Measurements from ENCODE around the gene PCNX2.
"Not testable (repeated sequence)": the region's sequence is repeated elsewhere in the genome, so short reads cannot be mapped to it uniquely, and the experiment has no call there.

Gene PCNX2

DNA sequence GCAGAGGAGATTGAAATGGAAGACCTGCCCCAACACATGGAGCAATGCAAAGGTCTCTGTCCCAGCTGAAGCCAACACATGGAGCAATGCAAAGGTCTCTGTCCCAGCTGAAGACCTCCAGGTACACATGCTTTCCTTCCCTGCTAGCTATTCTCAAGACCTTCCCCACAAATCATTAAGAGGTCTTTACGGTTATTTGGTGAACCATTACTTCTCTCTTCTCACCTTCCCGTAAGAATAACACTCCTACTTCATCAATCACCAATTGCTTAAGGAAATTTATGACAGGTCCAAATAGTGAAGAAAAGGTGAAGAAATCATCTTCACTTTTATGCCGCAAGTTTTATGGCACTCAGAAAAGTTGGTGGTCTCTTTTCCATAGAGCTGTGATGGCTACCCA lies 206.3 kb downstream of the PCNX2 start:
- no peak for TF ChIP-seq GATA1 (IDR thresholded peaks at IDR 0.05; ENCODE audit: low read depth, low read length)
- no peak for TF ChIP-seq POLR2A (IDR thresholded peaks at IDR 0.05; ENCODE audit: low read length)
- DNase-seq: no peak

DNA sequence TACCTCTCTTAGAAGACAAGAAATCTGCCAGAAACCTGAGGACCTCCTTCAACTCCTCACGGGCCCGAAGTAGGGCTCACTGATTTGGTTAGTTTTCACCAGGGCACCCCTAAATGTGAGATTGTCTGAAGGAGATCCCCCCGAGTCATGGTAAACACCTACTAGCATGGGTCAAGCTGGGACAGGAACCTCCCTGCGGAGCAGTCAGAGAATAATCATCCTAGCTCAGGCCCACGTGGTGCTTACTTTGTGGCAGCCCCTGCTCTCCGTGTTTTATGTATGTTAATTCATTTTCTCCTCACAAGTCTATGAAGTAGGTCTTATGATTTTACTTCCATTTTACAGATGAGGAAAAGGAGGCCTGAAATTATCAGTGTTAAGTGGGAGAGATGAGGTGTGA lies 206.9 kb downstream of the PCNX2 start:
- DNase-seq: no peak
- no peak for TF ChIP-seq GATA1 (IDR thresholded peaks at IDR 0.05; ENCODE audit: low read depth, low read length)
- TF ChIP-seq POLR2A (IDR thresholded peaks at IDR 0.05; ENCODE audit: low read length): no peak

DNA sequence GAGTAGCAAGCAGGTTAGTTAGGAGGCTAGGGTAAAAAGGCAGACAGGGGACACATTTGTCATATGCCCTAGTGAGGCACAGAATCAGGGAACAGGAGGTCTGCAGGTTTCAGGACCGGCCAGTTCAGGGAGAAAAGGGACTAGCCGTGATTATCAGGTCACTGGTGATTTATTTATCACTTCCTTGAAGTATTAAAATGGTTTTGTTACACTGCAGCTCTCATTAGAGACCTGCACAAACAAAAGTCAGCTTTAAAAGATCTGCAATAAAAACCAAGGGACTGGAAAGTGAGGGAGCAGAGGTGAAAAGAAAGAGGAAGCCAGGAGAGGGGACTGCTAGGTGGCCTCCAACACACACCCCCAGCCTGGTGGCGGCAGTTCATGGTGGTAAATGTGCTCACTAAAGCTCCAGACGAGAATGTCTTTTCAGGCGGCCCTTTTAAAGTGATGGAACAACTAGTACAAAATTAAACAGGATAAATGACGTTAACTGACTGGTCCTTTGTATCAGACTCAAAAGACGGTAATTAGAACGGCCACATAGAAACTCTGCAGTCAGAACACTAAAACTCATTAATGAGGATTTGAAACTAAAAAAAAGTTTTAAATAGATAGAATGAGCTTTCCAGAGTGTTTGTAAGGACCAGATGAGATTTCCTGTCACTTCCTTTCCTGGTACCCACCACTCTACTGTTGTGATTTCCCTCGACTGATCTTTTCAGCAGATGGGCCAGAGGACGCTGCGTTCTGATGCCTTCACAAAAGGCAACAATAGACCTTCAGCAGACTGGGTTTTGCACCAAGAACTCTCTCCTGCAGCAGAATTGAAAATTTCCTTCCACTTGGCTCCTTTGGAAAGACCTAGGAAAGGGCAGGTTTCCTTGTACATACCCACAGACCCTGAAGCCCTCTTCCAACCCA lies 208.3 kb downstream of the PCNX2 start:
- TF ChIP-seq POLR2A (IDR thresholded peaks at IDR 0.05; ENCODE audit: low read length) (no peak), GATA1 (IDR thresholded peaks at IDR 0.05; ENCODE audit: low read depth, low read length) (no peak)
- no peak for DNase-seq

DNA sequence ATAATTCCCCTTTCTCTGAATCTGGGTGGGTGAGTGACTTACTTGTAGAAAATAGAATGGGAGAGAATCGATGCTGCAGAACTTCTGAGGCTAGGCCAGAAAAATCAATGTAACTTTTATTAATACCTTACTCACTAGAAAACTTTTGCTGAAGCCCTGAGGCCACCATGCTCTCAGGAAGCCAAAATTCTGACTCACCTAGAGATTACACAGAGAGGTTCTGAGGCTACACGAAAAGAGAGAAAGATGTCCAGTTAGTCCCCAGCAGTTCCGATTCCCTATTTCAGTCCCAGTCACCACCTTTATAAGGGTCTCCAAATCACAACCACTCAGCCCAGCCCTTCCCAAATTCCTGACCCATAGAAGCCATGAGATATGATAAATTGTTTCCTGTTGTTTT lies 210.0 kb downstream of the PCNX2 start:
- TF ChIP-seq GATA1 (IDR thresholded peaks at IDR 0.05; ENCODE audit: low read depth, low read length): no peak
- TF ChIP-seq POLR2A (IDR thresholded peaks at IDR 0.05; ENCODE audit: low read length): no peak
- no peak for DNase-seq

DNA sequence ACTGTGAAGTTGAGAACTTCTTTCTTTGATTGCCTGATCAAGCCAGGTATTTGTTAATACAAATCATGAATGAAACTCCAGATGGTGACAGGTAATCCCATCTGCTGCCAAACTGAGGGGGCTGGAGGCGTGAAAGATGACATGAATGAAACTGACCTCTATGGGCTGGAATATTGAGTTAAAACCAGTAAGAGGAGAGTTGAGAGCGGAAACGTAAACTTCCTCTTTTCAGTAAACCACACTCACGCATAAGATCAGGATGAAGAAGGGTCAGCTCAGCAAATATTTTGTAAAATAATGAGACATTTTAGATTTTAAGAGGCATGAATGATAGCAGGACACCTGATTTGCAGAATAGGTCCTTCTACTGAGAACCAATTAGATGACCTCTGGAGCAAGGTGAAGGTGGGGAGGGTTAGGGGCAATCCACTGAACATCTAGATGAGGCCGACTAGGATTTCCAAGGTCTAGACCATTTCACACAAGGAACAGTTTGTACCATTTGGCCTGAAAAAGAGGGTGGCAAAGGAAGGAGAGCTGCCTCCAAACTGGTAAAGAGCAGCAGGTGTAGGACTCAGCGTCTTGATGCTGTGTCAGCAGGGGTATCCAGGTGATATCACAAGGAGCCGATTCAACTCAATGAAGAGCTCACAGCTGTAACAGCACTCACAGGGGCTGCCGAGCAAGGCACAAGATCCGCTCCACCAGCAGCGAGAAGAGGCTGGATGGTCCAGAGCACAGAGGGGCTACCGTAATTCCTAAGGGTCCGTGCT lies 212.6 kb downstream of the PCNX2 start:
- TF ChIP-seq GATA1 (IDR thresholded peaks at IDR 0.05; ENCODE audit: low read depth, low read length): no peak
- no peak for TF ChIP-seq POLR2A (IDR thresholded peaks at IDR 0.05; ENCODE audit: low read length)
- DNase-seq: no peak

DNA sequence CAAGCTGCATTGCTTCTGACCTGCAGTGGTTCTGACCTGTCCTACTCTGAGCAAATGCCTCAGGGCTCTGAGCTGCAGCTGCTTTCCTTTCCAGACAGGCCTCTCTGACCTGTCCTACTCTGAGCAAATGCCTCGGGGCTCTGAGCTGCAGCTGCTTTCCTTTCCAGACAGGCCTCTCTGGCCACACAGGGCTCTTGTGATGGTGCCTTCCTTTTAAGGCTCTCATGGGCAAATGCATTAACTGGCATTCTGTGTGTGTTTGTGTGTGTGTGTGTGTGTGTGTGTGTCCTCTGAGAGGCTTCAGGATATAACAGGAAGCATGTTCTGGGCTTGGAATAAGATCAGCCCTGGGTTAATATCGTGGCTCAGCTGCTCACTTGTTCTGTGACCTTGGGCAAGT lies 213.8 kb downstream of the PCNX2 start:
- TF ChIP-seq GATA1 (IDR thresholded peaks at IDR 0.05; ENCODE audit: low read depth, low read length) (no peak), POLR2A (IDR thresholded peaks at IDR 0.05; ENCODE audit: low read length) (no peak)
- no peak for DNase-seq

DNA sequence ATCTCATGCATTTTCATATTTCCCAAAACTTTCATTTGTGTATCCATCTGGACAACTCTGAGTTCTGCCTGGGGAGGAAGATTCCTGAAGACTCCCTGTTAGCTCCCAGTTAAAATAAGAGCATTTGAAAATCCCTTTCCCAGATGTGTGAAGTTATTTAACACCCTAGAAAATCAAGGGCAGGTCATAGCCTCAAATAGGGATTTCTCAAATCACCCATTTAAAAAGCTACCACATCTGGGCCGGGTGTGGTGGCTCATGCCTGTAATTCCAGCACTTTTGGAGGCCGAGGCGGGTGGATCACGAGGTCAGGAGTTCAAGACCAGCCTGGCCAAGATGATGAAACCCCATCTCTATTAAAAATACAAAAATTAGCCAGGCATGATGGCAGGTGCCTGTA lies 214.7 kb downstream of the PCNX2 start:
- not testable (repeated sequence) for DNase-seq

DNA sequence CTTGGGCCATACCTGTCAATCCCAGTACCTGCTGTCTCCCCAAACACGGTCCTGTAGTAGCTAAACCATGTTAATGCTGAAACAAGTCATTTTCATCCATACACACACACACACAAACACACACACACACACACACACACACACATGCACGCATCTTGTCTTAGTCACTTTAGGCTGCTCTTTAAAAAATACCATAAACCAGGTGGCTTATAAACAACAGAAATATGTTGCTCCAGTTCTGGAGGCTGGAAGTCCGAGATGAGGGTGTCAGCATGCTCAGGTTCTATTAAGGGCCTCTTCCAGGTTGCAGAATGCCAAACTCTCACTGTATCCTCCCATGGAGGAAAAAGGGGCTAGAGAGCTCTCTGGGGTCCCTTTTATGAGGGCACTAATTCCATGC lies 215.2 kb downstream of the PCNX2 start:
- TF ChIP-seq POLR2A (IDR thresholded peaks at IDR 0.05; ENCODE audit: low read length) (no peak), GATA1 (IDR thresholded peaks at IDR 0.05; ENCODE audit: low read depth, low read length) (no peak)
- no peak for DNase-seq

DNA sequence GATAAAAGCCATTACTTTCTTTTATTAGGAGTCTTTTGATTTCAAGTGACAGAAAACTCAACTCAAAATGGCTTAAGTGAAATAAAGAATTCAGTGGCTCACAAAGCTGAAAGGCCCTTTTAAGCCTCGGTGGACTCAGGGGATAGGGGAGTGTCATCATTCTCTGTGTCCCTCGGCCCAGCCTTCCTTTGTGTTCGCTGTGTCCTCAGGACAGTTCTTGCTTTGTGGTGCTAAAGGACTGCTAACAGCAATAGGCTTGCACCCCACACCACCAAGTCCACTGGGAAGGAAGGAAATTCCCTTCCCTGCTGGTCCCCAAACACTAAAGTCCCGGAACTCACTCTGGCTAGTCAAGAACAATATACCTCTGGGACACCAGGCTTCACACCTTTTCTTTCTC lies 216.0 kb downstream of the PCNX2 start:
- no peak for TF ChIP-seq POLR2A (IDR thresholded peaks at IDR 0.05; ENCODE audit: low read length)

DNA sequence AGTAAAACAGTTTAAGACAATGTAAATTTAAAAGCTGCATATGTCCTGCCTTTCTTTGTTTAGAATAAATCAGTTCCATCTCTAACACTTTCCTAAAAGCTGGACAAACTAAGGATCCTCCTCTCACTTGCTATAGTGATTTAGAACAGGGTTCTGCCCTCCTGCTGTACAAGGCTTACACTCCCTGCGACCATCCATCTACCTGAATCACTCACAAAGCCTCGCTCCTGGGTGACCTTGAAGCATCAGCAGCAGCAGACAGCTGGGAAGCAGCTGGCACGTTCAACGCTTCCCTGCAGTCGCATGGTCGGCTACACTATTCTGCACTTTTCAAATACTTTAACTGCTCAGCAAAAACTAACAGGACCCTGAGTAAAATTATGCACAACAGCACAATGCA lies 217.1 kb downstream of the PCNX2 start:
- TF ChIP-seq POLR2A (IDR thresholded peaks at IDR 0.05; ENCODE audit: low read length) (no peak), GATA1 (IDR thresholded peaks at IDR 0.05; ENCODE audit: low read depth, low read length) (no peak)

More for the DNA sequence above, 216.0 kb downstream of the PCNX2 start:
- DNase-seq: no peak

DNA sequence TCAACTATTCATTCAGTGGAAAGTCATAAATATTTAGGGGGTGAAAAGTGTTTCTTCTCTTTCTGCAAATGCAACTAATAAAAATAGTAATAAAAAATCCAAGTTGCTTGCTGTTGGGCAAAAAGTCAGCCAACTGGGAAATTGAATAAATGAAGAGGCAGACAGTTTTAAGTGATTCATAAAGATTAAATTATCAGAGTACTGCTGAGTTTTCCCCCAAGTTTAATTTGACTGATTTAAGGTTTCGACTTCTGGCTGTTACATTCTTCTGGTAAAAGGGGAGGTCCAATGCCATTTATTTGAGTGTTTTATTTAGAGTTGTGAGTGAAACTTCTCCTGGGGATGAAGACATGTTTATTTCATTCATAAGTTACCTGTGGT lies 219.6 kb downstream of the PCNX2 start:
- no peak for DNase-seq
- TF ChIP-seq GATA1 (IDR thresholded peaks at IDR 0.05; ENCODE audit: low read depth, low read length) (no peak), POLR2A (IDR thresholded peaks at IDR 0.05; ENCODE audit: low read length) (no peak)

More for the DNA sequence above, 217.1 kb downstream of the PCNX2 start:
- no peak for DNase-seq

DNA sequence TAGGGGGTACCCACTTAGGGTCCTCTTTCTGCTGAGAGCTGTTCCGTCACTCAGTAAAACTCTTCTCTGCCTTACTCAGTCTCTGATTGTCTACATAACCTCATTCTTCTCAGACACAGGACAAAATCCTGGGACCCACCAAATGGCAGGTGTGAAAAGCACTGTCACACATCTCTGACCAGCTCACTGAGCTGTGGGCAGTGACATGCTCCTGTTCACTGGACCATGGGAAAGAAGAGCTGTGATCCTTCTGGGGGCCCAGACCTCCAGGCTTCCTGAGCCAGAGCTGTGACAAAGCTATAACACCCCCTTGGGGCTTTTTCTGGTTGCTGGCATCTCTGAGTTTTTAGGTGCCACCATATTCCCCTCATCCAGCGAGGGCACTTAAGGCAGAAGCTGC lies 229.4 kb downstream of the PCNX2 start:
- TF ChIP-seq POLR2A (IDR thresholded peaks at IDR 0.05; ENCODE audit: low read length): no peak
- TF ChIP-seq GATA1 (IDR thresholded peaks at IDR 0.05; ENCODE audit: low read depth, low read length): no peak
- DNase-seq: no peak

DNA sequence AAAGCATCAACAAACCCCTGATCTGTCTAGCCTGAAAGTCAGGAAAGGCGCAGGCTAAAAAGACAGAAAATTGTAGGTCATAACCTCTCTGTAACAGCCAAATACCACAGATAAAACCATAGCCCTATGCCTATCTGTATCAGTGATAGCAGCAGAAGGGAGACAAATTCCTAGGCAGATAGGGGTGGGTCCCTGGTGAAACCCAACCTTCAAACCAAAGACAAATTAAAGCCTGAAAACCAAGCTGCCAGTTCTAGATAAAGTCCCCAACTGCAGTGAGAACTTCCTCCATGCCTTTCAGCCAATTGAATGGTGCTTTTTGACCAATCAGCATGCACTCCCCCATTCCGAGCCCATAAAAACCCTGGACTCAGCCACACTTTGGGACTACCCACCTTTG lies 229.8 kb downstream of the PCNX2 start:
- DNase-seq: peak in 1 of 2 experiments; percentile 52
- TF ChIP-seq GATA1 (IDR thresholded peaks at IDR 0.05; ENCODE audit: low read depth, low read length) (no peak), POLR2A (IDR thresholded peaks at IDR 0.05; ENCODE audit: low read length) (no peak)

DNA sequence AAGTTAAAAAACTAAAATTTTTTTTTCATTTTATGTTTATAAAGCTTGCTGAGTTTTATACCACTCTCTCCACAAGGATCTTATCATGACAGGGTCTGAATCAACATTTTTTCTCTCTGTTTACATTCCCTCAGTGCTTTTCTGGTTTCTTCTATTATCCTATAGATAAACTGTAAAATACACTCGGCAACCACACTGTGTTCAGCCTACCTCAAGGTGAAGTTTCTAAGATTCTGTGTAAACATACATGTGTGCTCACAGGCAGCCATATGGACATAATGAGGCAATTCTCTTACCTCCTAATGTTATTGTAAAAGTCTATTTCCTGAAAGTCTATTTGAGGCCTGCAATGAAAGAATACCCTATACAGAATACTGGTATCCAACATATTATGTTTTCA lies 230.5 kb downstream of the PCNX2 start:
- TF ChIP-seq GATA1 (IDR thresholded peaks at IDR 0.05; ENCODE audit: low read depth, low read length) (no peak), POLR2A (IDR thresholded peaks at IDR 0.05; ENCODE audit: low read length) (no peak)
- no peak for DNase-seq

DNA sequence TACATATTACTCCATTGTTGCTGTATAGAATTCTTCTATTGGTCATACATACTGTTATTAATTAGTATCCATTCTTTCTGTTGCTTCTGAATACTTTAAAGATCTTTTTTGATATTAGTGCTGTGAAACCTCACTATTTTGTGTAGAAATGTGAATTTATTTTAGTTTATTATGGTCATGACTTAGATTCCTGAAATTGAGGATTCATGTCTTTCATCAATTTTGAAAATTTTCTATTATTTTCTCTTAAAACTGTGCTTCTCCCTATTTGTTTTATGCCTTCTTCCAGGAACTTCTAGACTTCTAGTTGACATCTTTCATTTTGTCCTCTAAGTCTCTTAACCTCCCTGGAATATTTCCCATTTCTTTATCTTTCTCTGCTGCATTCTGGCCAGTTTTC lies 232.1 kb downstream of the PCNX2 start:
- DNase-seq: no peak
- TF ChIP-seq GATA1 (IDR thresholded peaks at IDR 0.05; ENCODE audit: low read depth, low read length) (no peak), POLR2A (IDR thresholded peaks at IDR 0.05; ENCODE audit: low read length) (no peak)
